ENCODE measurements around the gene CDYL. TPM values are rescaled to one million over a fixed set of nuclear protein-coding genes. Genes with fewer than 3 reads are reported as not detected.
"Not testable (repeated sequence)": the region's sequence is repeated elsewhere in the genome, so short reads cannot be mapped to it uniquely, and the experiment has no call there.

Gene CDYL
- total RNA-seq, 2 donors from 2014 or later: 6.6 to 8.0 TPM

- intact Hi-C loops (cut with DNase I): no loop called here
- H3K4me3 ChIP-seq: no peak overlapping the region
- H3K9me3 ChIP-seq: no peaks in the 10 kb centered on the region
- TF ChIP-seq POLR2A (IDR thresholded peaks at IDR 0.05): no peak
- TF ChIP-seq CTCF (IDR thresholded peaks at IDR 0.05): no peak
- WGBS, 2 donors: 50% methylated on average over 1 of the region's 1 CpG
- DNase-seq (no peak), ATAC-seq (no peak)
- no peaks in the 10 kb centered on the region for H3K4me1 ChIP-seq
- H3K36me3 ChIP-seq (replicated peaks in 1 of 2; ENCODE audit: insufficient read depth in 1 of 2, low read depth in 2 of 2): no peaks in the 10 kb centered on the region
- H3K27me3 ChIP-seq: no peaks in the 10 kb centered on the region
- no peak overlapping the region for H3K27ac ChIP-seq
Observed at GRCh38 chr6:4819706-4820283, 43.6 kb downstream of the CDYL start.

- Histone ChIP-seq H3K36me3 (replicated peaks in 1 of 2; ENCODE audit: insufficient read depth in 1 of 2, low read depth in 2 of 2) (no peaks in the 10 kb centered on the region), H3K27ac (no peak overlapping the region), H3K4me1 (no peaks in the 10 kb centered on the region), H3K9me3 (no peaks in the 10 kb centered on the region), H3K4me3 (no peak overlapping the region), H3K27me3 (no peaks in the 10 kb centered on the region)
- intact Hi-C loops (cut with DNase I): no loop called here
- no peak for ATAC-seq
- no peak for DNase-seq
- 91 to 94% methylated on average over 5 of the region's 5 CpGs for WGBS, 2 donors
- TF ChIP-seq POLR2A (IDR thresholded peaks at IDR 0.05) (no peak), CTCF (IDR thresholded peaks at IDR 0.05) (no peak)
Observed at GRCh38 chr6:4820704-4821276, 44.6 kb downstream of the CDYL start.

GRCh38 chr6:4822476-4822875 is 46.3 kb downstream of the CDYL start:
- no peak for ATAC-seq
- Histone ChIP-seq H3K27ac (no peak overlapping the region), H3K4me3 (no peak overlapping the region), H3K9me3 (peaks cover 0 to 3% (median 0%) of the 10 kb centered on the region in 3 donors), H3K27me3 (no peaks in the 10 kb centered on the region), H3K4me1 (no peaks in the 10 kb centered on the region), H3K36me3 (replicated peaks in 1 of 2; ENCODE audit: insufficient read depth in 1 of 2, low read depth in 2 of 2) (no peaks in the 10 kb centered on the region)
- 90 to 96% methylated on average over 1 of the region's 1 CpG for WGBS, 2 donors
- no peak for TF ChIP-seq CTCF (IDR thresholded peaks at IDR 0.05)
- intact Hi-C loops (cut with DNase I): no loop called here
- DNase-seq: no peak

- Histone ChIP-seq H3K27ac (no peak overlapping the region), H3K4me3 (no peak overlapping the region), H3K9me3 (peaks cover 0 to 25% (median 0%) of the 10 kb centered on the region in 3 donors), H3K27me3 (no peaks in the 10 kb centered on the region), H3K36me3 (replicated peaks in 1 of 2; ENCODE audit: insufficient read depth in 1 of 2, low read depth in 2 of 2) (no peaks in the 10 kb centered on the region), H3K4me1 (no peaks in the 10 kb centered on the region)
- ATAC-seq (no peak), DNase-seq (no peak)
- TF ChIP-seq CTCF (IDR thresholded peaks at IDR 0.05) (no peak), POLR2A (IDR thresholded peaks at IDR 0.05) (no peak)
- intact Hi-C loops (cut with DNase I): no loop called here
- WGBS, 2 donors: 91 to 95% methylated on average over 3 of the region's 3 CpGs
Observed at GRCh38 chr6:4828187-4828698, 52.0 kb downstream of the CDYL start.

GRCh38 chr6:4829089-4829488 is 52.9 kb downstream of the CDYL start:
- TF ChIP-seq POLR2A (IDR thresholded peaks at IDR 0.05) (no peak), CTCF (IDR thresholded peaks at IDR 0.05) (no peak)
- H3K4me3 ChIP-seq: no peak overlapping the region
- intact Hi-C loops (cut with DNase I): no loop called here
- H3K27me3 ChIP-seq: no peaks in the 10 kb centered on the region
- H3K36me3 ChIP-seq (replicated peaks in 1 of 2; ENCODE audit: insufficient read depth in 1 of 2, low read depth in 2 of 2): no peaks in the 10 kb centered on the region
- DNase-seq (no peak), ATAC-seq (no peak)
- no peak overlapping the region for H3K27ac ChIP-seq
- peaks cover 0 to 25% (median 0%) of the 10 kb centered on the region in 3 donors for H3K9me3 ChIP-seq
- no peaks in the 10 kb centered on the region for H3K4me1 ChIP-seq

- H3K27ac ChIP-seq; H3K9me3 ChIP-seq; H3K36me3 ChIP-seq (replicated peaks in 1 of 2; ENCODE audit: insufficient read depth in 1 of 2, low read depth in 2 of 2); H3K4me3 ChIP-seq; H3K27me3 ChIP-seq; H3K4me1 ChIP-seq; DNase-seq; intact Hi-C loops (cut with DNase I); ATAC-seq: not testable (repeated sequence)
- WGBS, 2 donors: 96 to 100% methylated on average over 8 to 11 of the region's 13 CpGs
Observed at GRCh38 chr6:4835540-4835939, 59.3 kb downstream of the CDYL start.

Measured in body of pancreas (tissue), 4 donors.